GM19438 (cell line): Measurements from ENCODE around the gene DBNDD1.

Experiments used
- ATAC-seq: cut with Tn5 transposase; IDR thresholded peaks from one replicate; pipeline ENCODE4 v1.9.1; 2021; ENCODE audit warnings: low read depth; ENCODE audit not compliant: unreplicated experiment

DBNDD1 gene

GRCh38 chr16:90037276-90037675, 18.0 kb upstream of the DBNDD1 start:
- no peak for ATAC-seq

GRCh38 chr16:90035902-90036301, 16.6 kb upstream of the DBNDD1 start:
- no peak for ATAC-seq

- ATAC-seq, result no peak
These were observed 15.2 kb upstream of the DBNDD1 start for GRCh38 chr16:90034504-90034903.

GRCh38 chr16:90033387-90033786, 14.1 kb upstream of the DBNDD1 start:
- ATAC-seq, result no peak

GRCh38 chr16:90032674-90033331, 13.5 kb upstream of the DBNDD1 start:
- ATAC-seq, result no peak

GRCh38 chr16:90031931-90032673, 12.8 kb upstream of the DBNDD1 start:
- no peak for ATAC-seq

GRCh38 chr16:90031186-90031930, 12.1 kb upstream of the DBNDD1 start:
- ATAC-seq, result no peak

GRCh38 chr16:90028985-90029384, 9.7 kb upstream of the DBNDD1 start:
- ATAC-seq, result no peak

- ATAC-seq, result no peak
These were observed 8.4 kb upstream of the DBNDD1 start for GRCh38 chr16:90027611-90028010.

GRCh38 chr16:90026135-90026534, 6.9 kb upstream of the DBNDD1 start:
- no peak for ATAC-seq

- ATAC-seq, result no peak
These were observed 3.8 kb upstream of the DBNDD1 start for GRCh38 chr16:90023078-90023447.

- peak; percentile 70 for ATAC-seq
These were observed 3.2 kb upstream of the DBNDD1 start for GRCh38 chr16:90022209-90023077.

- no peak for ATAC-seq
These were observed 1.7 kb upstream of the DBNDD1 start for GRCh38 chr16:90020838-90021382.

GRCh38 chr16:90020260-90020837, 1.1 kb upstream of the DBNDD1 start:
- no peak for ATAC-seq

- no peak for ATAC-seq
These were observed 445 bp upstream of the DBNDD1 start for GRCh38 chr16:90019543-90020259.

- no peak for ATAC-seq
These were observed 982 bp downstream of the DBNDD1 start for GRCh38 chr16:90018297-90018651.

GRCh38 chr16:90016339-90016950, 2.8 kb downstream of the DBNDD1 start:
- ATAC-seq, result no peak

GRCh38 chr16:90015586-90016338, 3.5 kb downstream of the DBNDD1 start:
- ATAC-seq, result no peak
